Measurements from ENCODE around the gene NEK6.

Gene NEK6

GRCh38 chr9:124282442-124283227 is 24.9 kb downstream of the NEK6 start:
- TF ChIP-seq NFIC (IDR thresholded peaks at IDR 0.05) (no peak), EGR1 (IDR thresholded peaks at IDR 0.05) (no peak), EP300 (IDR thresholded peaks at IDR 0.05; ENCODE audit: borderline replicate concordance) (no peak), TCF12 (IDR thresholded peaks at IDR 0.05; ENCODE audit: low read depth) (no peak), ZBTB7A (IDR thresholded peaks at IDR 0.05; ENCODE audit: low read depth) (no peak), CEBPB (IDR thresholded peaks at IDR 0.05) (no peak)

DNA sequence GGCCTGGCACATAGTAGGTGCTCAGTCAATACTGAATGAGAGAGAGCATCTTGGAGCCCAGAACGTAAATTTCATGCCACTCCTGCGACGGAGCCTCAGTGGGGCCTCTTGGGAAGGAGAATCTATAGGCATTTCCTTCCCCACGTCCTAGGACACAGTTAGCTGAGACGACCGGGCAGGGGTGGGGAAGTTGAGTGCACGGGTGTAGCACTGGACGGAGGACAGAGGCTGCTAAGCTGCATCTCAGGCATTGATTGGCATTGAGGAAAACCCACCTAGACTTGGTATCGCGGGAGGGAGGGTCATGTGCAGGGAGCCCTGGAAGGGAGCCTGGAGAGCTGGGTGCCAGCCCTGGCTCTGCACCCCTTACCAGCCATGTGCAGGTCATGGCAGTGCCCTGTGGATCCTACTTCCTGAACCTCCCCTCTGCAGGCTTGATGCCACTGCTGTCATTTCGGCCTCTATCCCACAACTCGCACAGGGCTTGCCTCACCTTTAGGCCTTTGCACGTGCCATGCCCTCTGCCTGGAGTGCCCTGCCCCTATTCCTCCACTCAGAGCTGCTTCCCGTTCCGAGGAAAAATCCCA is 25.6 kb downstream of the NEK6 start:
- TF ChIP-seq TAF1 (IDR thresholded peaks at IDR 0.05; ENCODE audit: low read depth) (no peak), RAD21 (IDR thresholded peaks at IDR 0.05; ENCODE audit: low read depth) (no peak), TEAD4 (IDR thresholded peaks at IDR 0.05) (no peak), NFIC (IDR thresholded peaks at IDR 0.05) (no peak), CEBPB (IDR thresholded peaks at IDR 0.05) (no peak), TCF12 (IDR thresholded peaks at IDR 0.05; ENCODE audit: low read depth) (no peak)
- TF ChIP-seq, protein P1, sequence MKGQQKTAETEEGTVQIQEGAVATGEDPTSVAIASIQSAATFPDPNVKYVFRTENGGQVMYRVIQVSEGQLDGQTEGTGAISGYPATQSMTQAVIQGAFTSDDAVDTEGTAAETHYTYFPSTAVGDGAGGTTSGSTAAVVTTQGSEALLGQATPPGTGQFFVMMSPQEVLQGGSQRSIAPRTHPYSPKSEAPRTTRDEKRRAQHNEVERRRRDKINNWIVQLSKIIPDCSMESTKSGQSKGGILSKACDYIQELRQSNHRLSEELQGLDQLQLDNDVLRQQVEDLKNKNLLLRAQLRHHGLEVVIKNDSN (IDR thresholded peaks at IDR 0.05): no peak

- TF ChIP-seq FOXM1 (IDR thresholded peaks at IDR 0.05; ENCODE audit: borderline replicate concordance, low read depth) (no peak), YY1 (IDR thresholded peaks at IDR 0.05; ENCODE audit: low read depth) (no peak), EP300 (IDR thresholded peaks at IDR 0.05; ENCODE audit: borderline replicate concordance) (no peak), EGR1 (IDR thresholded peaks at IDR 0.05) (no peak)
- TF ChIP-seq, protein P1 (IDR thresholded peaks at IDR 0.05): no peak
These were observed 26.6 kb downstream of the NEK6 start for GRCh38 chr9:124284237-124284831.

GRCh38 chr9:124284940-124285441 is 27.2 kb downstream of the NEK6 start:
- TF ChIP-seq YY1 (IDR thresholded peaks at IDR 0.05; ENCODE audit: low read depth): no peak
- TF ChIP-seq CEBPB (IDR thresholded peaks at IDR 0.05): no peak
- TF ChIP-seq TAF1 (IDR thresholded peaks at IDR 0.05; ENCODE audit: low read depth): no peak
- TF ChIP-seq CREB1 (IDR thresholded peaks at IDR 0.05; ENCODE audit: low read depth): no peak
- no peak for TF ChIP-seq TCF12 (IDR thresholded peaks at IDR 0.05; ENCODE audit: low read depth)
- TF ChIP-seq EGR1 (IDR thresholded peaks at IDR 0.05): no peak
- TF ChIP-seq RAD21 (IDR thresholded peaks at IDR 0.05; ENCODE audit: low read depth): no peak
- no peak for TF ChIP-seq MAX (IDR thresholded peaks at IDR 0.05)
- no peak for TF ChIP-seq TEAD4 (IDR thresholded peaks at IDR 0.05)
- TF ChIP-seq ZBTB7A (IDR thresholded peaks at IDR 0.05; ENCODE audit: low read depth): no peak
- TF ChIP-seq REST (IDR thresholded peaks at IDR 0.05; ENCODE audit: low read depth): no peak
- TF ChIP-seq NFIC (IDR thresholded peaks at IDR 0.05): no peak
- no peak for TF ChIP-seq FOXM1 (IDR thresholded peaks at IDR 0.05; ENCODE audit: borderline replicate concordance, low read depth)
- TF ChIP-seq, protein P1 (IDR thresholded peaks at IDR 0.05): no peak
- TF ChIP-seq EP300 (IDR thresholded peaks at IDR 0.05; ENCODE audit: borderline replicate concordance): no peak

GRCh38 chr9:124285490-124285889 is 27.7 kb downstream of the NEK6 start:
- TF ChIP-seq TAF1 (IDR thresholded peaks at IDR 0.05; ENCODE audit: low read depth) (no peak), MAX (IDR thresholded peaks at IDR 0.05) (no peak), CEBPB (IDR thresholded peaks at IDR 0.05) (no peak), NFIC (IDR thresholded peaks at IDR 0.05) (no peak), EP300 (IDR thresholded peaks at IDR 0.05; ENCODE audit: borderline replicate concordance) (no peak), TCF12 (IDR thresholded peaks at IDR 0.05; ENCODE audit: low read depth) (no peak), YY1 (IDR thresholded peaks at IDR 0.05; ENCODE audit: low read depth) (no peak), CREB1 (IDR thresholded peaks at IDR 0.05; ENCODE audit: low read depth) (no peak), FOXM1 (IDR thresholded peaks at IDR 0.05; ENCODE audit: borderline replicate concordance, low read depth) (no peak), RAD21 (IDR thresholded peaks at IDR 0.05; ENCODE audit: low read depth) (no peak), EGR1 (IDR thresholded peaks at IDR 0.05) (no peak)
- TF ChIP-seq, protein P1 (IDR thresholded peaks at IDR 0.05): no peak

- TF ChIP-seq EGR1 (IDR thresholded peaks at IDR 0.05): no peak
- no peak for TF ChIP-seq NFIC (IDR thresholded peaks at IDR 0.05)
- TF ChIP-seq MAX (IDR thresholded peaks at IDR 0.05): no peak
- TF ChIP-seq TAF1 (IDR thresholded peaks at IDR 0.05; ENCODE audit: low read depth): no peak
- no peak for TF ChIP-seq ZBTB7A (IDR thresholded peaks at IDR 0.05; ENCODE audit: low read depth)
- no peak for TF ChIP-seq CEBPB (IDR thresholded peaks at IDR 0.05)
- TF ChIP-seq YY1 (IDR thresholded peaks at IDR 0.05; ENCODE audit: low read depth): no peak
- TF ChIP-seq RAD21 (IDR thresholded peaks at IDR 0.05; ENCODE audit: low read depth): no peak
- no peak for TF ChIP-seq FOXM1 (IDR thresholded peaks at IDR 0.05; ENCODE audit: borderline replicate concordance, low read depth)
These were observed 28.1 kb downstream of the NEK6 start for GRCh38 chr9:124285903-124286291.

All from Ishikawa (cell line).